Measurements from ENCODE around the gene GAS2L1.

The GAS2L1 gene

DNA sequence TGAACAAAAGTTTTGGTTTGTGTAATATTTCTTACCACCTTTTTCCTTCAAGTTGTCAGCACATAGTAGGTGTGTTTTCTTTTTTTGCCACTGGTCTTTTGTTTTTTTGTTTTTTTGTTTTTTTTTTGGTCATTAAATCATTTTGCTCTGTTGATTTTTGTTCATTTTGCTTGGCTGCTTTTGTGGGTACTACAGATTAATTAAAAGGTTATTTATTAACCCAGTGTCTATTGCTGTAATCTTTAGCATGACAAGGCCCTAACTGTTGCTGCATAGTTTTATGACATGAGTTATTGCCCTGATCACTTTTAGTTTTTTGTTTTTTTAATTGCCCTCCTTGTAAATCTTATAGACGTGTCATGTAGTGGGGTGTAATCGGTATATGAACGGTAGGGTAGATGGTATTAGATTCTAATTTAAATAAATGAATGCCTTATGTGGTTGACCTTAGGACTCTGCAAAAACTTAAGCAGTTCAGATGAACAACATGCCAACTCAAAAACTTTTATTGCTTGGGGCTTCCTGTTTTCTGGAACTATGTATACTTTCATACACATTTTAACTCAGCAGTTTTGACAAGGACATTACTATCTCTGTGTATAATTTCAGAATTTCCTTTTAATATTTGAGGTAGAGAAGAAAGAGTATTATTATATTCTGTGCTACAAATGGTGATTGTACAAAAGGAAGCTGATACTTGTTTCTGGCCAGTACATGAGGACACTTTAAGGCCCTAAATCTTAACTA lies 30.5 kb upstream of the GAS2L1 start:
- TF ChIP-seq CTCF (IDR thresholded peaks at IDR 0.05; ENCODE audit: borderline replicate concordance, insufficient read depth, low read depth, low read length): no peak
- H3K4me3 ChIP-seq (ENCODE audit: low read depth, low read length): no peak overlapping the region

DNA sequence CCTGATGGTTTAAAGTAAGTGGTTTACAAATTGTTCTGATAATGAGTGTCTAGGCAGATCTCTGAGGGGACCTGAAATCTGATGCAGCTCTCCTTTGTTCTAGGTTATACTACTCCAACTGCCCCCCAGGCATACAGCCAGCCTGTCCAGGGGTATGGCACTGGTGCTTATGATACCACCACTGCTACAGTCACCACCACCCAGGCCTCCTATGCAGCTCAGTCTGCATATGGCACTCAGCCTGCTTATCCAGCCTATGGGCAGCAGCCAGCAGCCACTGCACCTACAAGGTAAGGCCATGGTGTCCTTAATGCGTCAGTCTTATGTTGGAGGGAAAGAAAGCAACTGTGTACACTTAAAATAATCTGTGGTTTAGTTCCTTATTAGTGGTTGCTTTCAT lies 28.5 kb upstream of the GAS2L1 start:
- H3K4me3 ChIP-seq (ENCODE audit: low read depth, low read length): no peak overlapping the region
- no peak for TF ChIP-seq CTCF (IDR thresholded peaks at IDR 0.05; ENCODE audit: borderline replicate concordance, insufficient read depth, low read depth, low read length)

- no peak for TF ChIP-seq CTCF (IDR thresholded peaks at IDR 0.05; ENCODE audit: borderline replicate concordance, insufficient read depth, low read depth, low read length)
- no peak overlapping the region for H3K4me3 ChIP-seq (ENCODE audit: low read depth, low read length)
These were observed 22.3 kb upstream of the GAS2L1 start for GRCh38 chr22:29284196-29284595.

- no peak for TF ChIP-seq CTCF (IDR thresholded peaks at IDR 0.05; ENCODE audit: borderline replicate concordance, insufficient read depth, low read depth, low read length)
These were observed 17.6 kb upstream of the GAS2L1 start for GRCh38 chr22:29288837-29289236.

GRCh38 chr22:29290061-29290460 lies 16.4 kb upstream of the GAS2L1 start:
- no peak overlapping the region for H3K4me3 ChIP-seq (ENCODE audit: low read depth, low read length)
- no peak for TF ChIP-seq CTCF (IDR thresholded peaks at IDR 0.05; ENCODE audit: borderline replicate concordance, insufficient read depth, low read depth, low read length)

More at GRCh38 chr22:29288837-29289236, 17.6 kb upstream of the GAS2L1 start:
- H3K4me3 ChIP-seq (ENCODE audit: low read depth, low read length): no peak overlapping the region

DNA sequence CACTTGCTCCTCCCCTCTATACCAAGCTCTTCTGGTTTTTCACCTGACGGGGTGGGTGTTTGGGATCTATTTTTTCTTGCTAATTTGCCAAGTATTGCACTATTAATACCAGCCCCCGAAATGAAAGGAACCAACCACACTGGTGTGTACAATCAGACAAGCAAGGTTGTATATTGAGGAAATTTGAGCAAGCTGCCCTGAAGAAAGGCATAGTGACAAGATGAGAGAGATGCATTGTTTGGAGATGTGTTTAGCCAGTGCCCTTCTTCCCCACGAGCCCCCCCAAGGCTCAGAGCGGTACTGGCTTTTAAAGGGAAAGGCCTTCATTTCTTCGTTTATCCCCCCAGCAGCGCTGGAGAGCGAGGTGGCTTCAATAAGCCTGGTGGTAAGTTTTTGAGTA lies 15.2 kb upstream of the GAS2L1 start:
- TF ChIP-seq CTCF (IDR thresholded peaks at IDR 0.05; ENCODE audit: borderline replicate concordance, insufficient read depth, low read depth, low read length): no peak

GRCh38 chr22:29292379-29292778 lies 14.1 kb upstream of the GAS2L1 start:
- H3K4me3 ChIP-seq (ENCODE audit: low read depth, low read length): no peak overlapping the region
- no peak for TF ChIP-seq CTCF (IDR thresholded peaks at IDR 0.05; ENCODE audit: borderline replicate concordance, insufficient read depth, low read depth, low read length)

More for the DNA sequence above, 15.2 kb upstream of the GAS2L1 start:
- H3K4me3 ChIP-seq (ENCODE audit: low read depth, low read length): no peak overlapping the region
